Peyer's patch (tissue), 4 donors: ENCODE results near the gene WWC1. TPM values are rescaled to one million over a fixed set of nuclear protein-coding genes. Genes with fewer than 3 reads are reported as not detected.

Experiments used
- DNase-seq, 3 donors: peaks; one replicate each; pipeline ENCODE4 v3.0.0-alpha.2; 2017 to 2019
- H3K27ac ChIP-seq, 4 donors: fragments of 200-600 bp; sonication (generic); one replicate each; pipeline ENCODE4 v1.5.1; 2016 to 2019
- H3K27me3 ChIP-seq, 2 donors: fragments of 200-600 bp; sonication (generic); one replicate each; pipeline ENCODE4 v1.5.1; 2019
- H3K36me3 ChIP-seq, 3 donors: fragments of 200-600 bp; sonication (generic); one replicate each; pipeline ENCODE4 v1.5.1; 2016 to 2019
- H3K4me1 ChIP-seq, 4 donors: fragments of 200-600 bp; sonication (generic); one replicate each; pipeline ENCODE4 v1.5.1; 2016 to 2019
- H3K4me3 ChIP-seq, 4 donors: fragments of 200-600 bp; sonication (generic); 1 replicate in 3 of 4; 2 replicates in 1 of 4; pipeline ENCODE4 v1.5.1; 2016 to 2019; ENCODE audit warnings: mild to moderate bottlenecking in 1 of 4
- H3K9me3 ChIP-seq, 4 donors: fragments of 200-600 bp; sonication (generic); one replicate each; pipeline ENCODE4 v1.5.1; 2016 to 2019; ENCODE audit warnings: mild to moderate bottlenecking in 1 of 4
- CTCF ChIP-seq, 6 experiments: fragments of 450-650 bp in 4 of 6; fragments of 200-600 bp in 2 of 6; sonication (generic) in 1 of 6; IDR thresholded peaks; one replicate each; pipeline ENCODE4 v1.5.1; 2017 to 2019; ENCODE audit warnings: antibody characterized with exemption in 6 of 6, mild to moderate bottlenecking in 3 of 6, moderate library complexity in 1 of 6
- POLR2A ChIP-seq, 2 donors: fragments of 450-650 bp; IDR thresholded peaks; one replicate each; pipeline ENCODE4 v1.5.1; 2017; ENCODE audit warnings: antibody characterized with exemption in 2 of 2, mild to moderate bottlenecking in 2 of 2, moderate library complexity in 2 of 2
- total RNA-seq, 4 donors: library from RNA; depleted of rRNA; stranded (reverse); fragments of >200 nt; gene quantifications; one replicate each; pipeline ENCODE4 v1.1.0, GENCODE V29; 2016

Gene WWC1
- 10 to 100 TPM; 47.0 to 63.2 (median 52.8) TPM for total RNA-seq

DNA sequence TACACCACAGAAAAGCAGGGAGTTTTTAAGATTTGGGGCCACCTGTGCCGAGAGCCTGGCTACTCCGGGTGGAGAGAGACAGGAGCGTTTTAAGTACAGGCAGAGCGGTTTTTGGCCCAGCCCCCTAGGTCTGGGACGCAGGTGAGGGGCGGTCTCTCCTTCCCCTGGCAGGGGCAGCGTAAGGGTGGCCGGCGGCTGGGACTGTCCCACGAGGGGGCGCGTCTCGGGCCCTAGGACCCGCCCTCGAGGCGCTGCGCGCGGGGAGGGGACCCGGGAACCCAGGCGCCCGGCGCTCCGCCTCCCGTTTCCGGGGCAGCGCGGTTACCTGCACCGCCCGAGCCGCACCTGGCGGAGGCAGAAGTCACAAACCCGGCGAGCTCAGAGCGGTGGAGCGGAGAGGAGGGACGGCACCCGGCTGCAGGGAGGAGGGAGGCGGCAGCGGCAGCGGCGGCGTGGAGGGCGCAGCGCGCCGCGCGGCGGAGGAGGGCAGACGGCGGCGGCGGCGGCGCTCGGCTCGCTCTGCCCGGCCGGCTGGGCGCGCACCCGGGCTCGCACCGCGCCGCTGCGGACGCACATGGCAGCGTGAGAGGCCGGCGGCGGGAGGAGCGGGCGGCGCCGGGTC, at the start of gene WWC1:
Gene WWC1, plus strand, starts transcription at position 304 of the 622 bp plus-strand sequence. CDS start 508 bp downstream, outside the sequence.
- H3K9me3 ChIP-seq: peaks cover 0 to 3% (median 0%) of the 10 kb centered on the region in 4 donors
- TF ChIP-seq CTCF (IDR thresholded peaks at IDR 0.05) (peak; percentile 11 to 65 (median 44)), POLR2A (IDR thresholded peaks at IDR 0.05) (peak; percentile 83)
- peak within 1 kb of the TSS; percentile 55 to 86 (median 64) for H3K27ac ChIP-seq
- peak; percentile 79 to 93 (median 93) for DNase-seq
- H3K4me1 ChIP-seq: peaks cover 0 to 27% (median 4%) of the 10 kb centered on the region in 4 donors
- no peaks in the 10 kb centered on the region for H3K36me3 ChIP-seq
- peak within 1 kb of the TSS; percentile 51 to 74 (median 56) for H3K4me3 ChIP-seq
- H3K27me3 ChIP-seq: no peaks in the 10 kb centered on the region

GRCh38 chr5:168244838-168245559, 46.4 kb upstream of the WWC1 start:
- no peak for DNase-seq
- H3K4me1 ChIP-seq: no peaks in the 10 kb centered on the region
- H3K27ac ChIP-seq: no peak overlapping the region
- no peaks in the 10 kb centered on the region for H3K9me3 ChIP-seq
- TF ChIP-seq CTCF (IDR thresholded peaks at IDR 0.05): no peak
- no peak for TF ChIP-seq POLR2A (IDR thresholded peaks at IDR 0.05)
- H3K27me3 ChIP-seq: no peaks in the 10 kb centered on the region
- H3K36me3 ChIP-seq: no peaks in the 10 kb centered on the region
- no peak overlapping the region for H3K4me3 ChIP-seq

DNA sequence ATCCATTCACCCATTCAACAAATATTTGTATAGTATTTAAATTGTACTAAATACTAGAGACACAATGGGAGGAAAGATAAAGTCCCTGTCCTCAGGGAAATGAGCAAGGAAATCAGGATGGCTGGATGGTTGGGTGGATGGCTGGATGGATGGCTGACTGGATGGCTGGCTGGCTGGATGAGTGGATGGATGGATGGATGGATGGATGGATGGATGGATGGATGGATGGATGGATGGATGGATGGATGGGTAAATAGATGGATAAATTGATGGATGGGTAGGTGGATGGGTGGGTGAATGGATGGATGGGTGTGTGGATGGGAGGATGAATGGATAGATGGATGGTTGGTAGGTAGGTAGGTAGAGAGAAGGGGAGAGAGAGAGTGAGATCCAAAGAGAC, 41.5 kb upstream of the WWC1 start:
- Histone ChIP-seq H3K4me1 (no peaks in the 10 kb centered on the region), H3K4me3 (no peak overlapping the region), H3K27ac (no peak overlapping the region), H3K9me3 (no peaks in the 10 kb centered on the region), H3K27me3 (no peaks in the 10 kb centered on the region), H3K36me3 (no peaks in the 10 kb centered on the region)
- TF ChIP-seq CTCF (IDR thresholded peaks at IDR 0.05): no peak
- no peak for TF ChIP-seq POLR2A (IDR thresholded peaks at IDR 0.05)
- DNase-seq: no peak

DNA sequence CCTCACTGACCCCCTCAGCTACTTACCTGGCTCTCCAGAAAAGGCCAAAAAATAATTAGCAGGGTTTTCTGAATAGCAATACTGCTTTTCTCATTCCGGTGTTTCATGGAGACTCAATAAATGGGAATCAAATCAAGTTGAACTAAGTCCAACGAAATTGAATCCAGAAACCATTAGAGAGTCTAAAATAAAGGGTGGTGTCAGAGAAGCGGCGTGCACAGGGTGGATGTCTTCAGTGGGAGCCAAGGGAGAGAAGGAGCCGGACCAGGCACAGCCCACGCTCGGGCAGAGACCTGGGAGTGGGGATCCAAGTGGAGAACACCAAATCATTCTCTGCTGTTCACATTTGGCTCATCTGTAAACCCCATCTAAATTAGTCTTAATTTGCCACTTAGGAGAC, 40.2 kb upstream of the WWC1 start:
- Histone ChIP-seq H3K4me3 (no peak overlapping the region), H3K9me3 (no peaks in the 10 kb centered on the region), H3K27me3 (no peaks in the 10 kb centered on the region), H3K4me1 (no peaks in the 10 kb centered on the region), H3K36me3 (no peaks in the 10 kb centered on the region), H3K27ac (no peak overlapping the region)
- TF ChIP-seq CTCF (IDR thresholded peaks at IDR 0.05): no peak
- no peak for TF ChIP-seq POLR2A (IDR thresholded peaks at IDR 0.05)
- no peak for DNase-seq

GRCh38 chr5:168254013-168254693, 37.3 kb upstream of the WWC1 start:
- TF ChIP-seq CTCF (IDR thresholded peaks at IDR 0.05) (no peak), POLR2A (IDR thresholded peaks at IDR 0.05) (no peak)
- no peak overlapping the region for H3K4me3 ChIP-seq
- no peaks in the 10 kb centered on the region for H3K27me3 ChIP-seq
- no peaks in the 10 kb centered on the region for H3K9me3 ChIP-seq
- H3K4me1 ChIP-seq: no peaks in the 10 kb centered on the region
- no peak overlapping the region for H3K27ac ChIP-seq
- DNase-seq: no peak
- no peaks in the 10 kb centered on the region for H3K36me3 ChIP-seq
